ENCODE measurements around the gene OR2T11.
"Not testable (repeated sequence)": the region's sequence is repeated elsewhere in the genome, so short reads cannot be mapped to it uniquely, and the experiment has no call there.

Gene OR2T11, protein sequence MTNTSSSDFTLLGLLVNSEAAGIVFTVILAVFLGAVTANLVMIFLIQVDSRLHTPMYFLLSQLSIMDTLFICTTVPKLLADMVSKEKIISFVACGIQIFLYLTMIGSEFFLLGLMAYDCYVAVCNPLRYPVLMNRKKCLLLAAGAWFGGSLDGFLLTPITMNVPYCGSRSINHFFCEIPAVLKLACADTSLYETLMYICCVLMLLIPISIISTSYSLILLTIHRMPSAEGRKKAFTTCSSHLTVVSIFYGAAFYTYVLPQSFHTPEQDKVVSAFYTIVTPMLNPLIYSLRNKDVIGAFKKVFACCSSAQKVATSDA

DNA sequence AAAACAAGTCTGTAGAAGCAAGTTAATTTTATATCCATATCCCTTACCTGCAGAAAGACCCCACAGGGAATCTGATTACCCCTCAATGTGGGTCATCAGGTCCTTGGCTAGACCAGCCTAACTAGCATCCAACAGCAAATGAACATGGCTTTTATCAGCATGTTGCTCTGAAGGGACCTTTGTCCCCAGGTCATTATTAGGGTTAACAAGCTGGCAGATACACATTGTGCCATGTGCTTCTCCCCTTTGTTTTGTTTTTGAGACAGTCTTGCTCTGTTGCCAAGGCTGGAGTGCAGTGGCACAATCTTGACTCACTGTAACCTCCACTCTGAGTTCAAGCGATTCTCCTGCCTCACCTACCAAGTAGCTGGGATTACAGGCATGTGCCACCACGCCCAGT, at the start of gene OR2T11:
OR2T11 (minus strand) TSS at position 101 of the 400 bp plus-strand sequence. CDS start 7,963 bp downstream, outside the sequence.
- not testable (repeated sequence) for FAIRE-seq; DNase-seq (ENCODE audit: insufficient read length, low spot score)

DNA sequence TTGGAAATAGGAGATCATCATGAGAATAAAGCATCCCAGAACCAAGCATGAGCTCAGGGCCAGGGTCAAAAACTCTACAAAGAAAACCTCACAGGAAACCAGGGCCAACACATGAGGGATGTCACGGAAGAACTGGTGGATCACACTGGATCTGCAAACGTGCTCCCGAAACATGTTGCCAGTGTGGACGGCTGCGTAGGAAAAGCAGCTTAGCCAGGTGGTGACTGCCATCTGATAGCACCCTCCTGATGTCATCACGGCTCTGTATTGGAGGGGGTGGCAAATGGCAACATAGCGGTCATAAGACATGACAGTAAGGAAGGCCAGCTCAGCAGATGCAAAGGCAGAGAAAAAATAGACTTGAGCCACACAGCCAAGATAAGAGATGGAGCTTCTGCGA, 46.8 kb upstream of the OR2T11 start:
- no peak for DNase-seq (ENCODE audit: insufficient read length, low spot score)
- FAIRE-seq: no peak
- TF ChIP-seq, protein P1, sequence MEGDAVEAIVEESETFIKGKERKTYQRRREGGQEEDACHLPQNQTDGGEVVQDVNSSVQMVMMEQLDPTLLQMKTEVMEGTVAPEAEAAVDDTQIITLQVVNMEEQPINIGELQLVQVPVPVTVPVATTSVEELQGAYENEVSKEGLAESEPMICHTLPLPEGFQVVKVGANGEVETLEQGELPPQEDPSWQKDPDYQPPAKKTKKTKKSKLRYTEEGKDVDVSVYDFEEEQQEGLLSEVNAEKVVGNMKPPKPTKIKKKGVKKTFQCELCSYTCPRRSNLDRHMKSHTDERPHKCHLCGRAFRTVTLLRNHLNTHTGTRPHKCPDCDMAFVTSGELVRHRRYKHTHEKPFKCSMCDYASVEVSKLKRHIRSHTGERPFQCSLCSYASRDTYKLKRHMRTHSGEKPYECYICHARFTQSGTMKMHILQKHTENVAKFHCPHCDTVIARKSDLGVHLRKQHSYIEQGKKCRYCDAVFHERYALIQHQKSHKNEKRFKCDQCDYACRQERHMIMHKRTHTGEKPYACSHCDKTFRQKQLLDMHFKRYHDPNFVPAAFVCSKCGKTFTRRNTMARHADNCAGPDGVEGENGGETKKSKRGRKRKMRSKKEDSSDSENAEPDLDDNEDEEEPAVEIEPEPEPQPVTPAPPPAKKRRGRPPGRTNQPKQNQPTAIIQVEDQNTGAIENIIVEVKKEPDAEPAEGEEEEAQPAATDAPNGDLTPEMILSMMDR (IDR thresholded peaks at IDR 0.05; ENCODE audit: insufficient read depth, missing control alignments): no peak

DNA sequence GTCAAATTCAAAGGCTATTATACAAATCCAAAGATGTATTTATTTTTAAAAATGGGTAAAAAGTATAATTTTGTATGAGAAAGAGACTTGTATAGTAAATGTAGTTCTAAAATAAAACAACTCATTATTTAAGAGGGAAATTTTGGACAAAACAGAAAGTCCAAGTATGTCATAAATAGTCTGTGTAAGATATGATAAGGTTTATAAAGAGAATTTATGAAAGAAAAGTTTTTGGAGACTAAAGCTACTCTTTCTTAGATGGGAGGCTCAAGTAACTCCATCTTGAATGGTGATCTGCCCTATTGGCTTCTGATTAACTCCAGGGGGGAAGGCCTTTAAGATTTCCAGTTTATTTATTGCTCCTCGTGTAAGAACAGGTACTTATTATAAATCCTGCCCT, 35.1 kb upstream of the OR2T11 start:
- TF ChIP-seq, protein P1 (IDR thresholded peaks at IDR 0.05; ENCODE audit: insufficient read depth, missing control alignments): no peak
- FAIRE-seq (no peak), DNase-seq (ENCODE audit: insufficient read length, low spot score) (no peak)

DNA sequence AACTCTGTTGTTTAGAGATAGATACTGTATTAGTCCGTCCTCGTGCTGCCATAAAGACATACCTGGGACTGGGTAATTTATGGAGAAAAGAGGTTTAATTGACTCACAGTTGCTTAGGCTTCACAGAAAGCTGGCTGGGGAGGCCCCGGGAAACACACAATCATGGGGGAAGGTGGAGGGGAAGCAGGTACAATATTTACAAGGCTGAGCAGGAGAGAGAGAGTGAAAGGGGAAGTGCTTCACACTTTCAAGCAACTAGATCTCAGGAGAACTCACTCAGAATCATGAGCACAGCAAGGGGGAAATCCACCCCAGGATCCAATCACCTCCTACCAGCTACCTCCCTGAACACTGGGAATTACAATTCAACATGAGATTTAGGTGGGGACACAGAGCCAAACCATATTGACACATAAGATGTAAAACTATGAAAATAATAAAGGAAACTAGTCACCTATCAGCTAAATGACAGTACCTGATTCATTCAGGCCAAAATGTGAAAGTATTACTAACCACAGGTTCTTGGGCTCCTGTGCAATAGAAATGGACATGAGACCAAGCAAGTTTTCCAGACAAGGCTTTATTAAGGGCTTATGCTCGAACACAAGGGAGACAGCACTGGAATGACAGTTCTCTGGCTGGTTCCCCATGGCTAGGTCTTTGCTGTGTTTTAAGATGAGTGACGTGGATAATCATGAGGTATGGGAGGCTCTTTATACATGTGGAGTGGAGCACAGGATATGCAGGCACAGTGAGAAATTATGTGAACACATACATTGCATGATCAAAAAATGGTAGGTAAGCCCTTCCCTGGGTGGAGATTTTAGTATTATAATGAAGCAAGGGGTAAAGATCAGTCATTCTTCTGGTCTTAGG, 28.8 kb upstream of the OR2T11 start:
- not testable (repeated sequence) for FAIRE-seq; DNase-seq (ENCODE audit: insufficient read length, low spot score)

DNA sequence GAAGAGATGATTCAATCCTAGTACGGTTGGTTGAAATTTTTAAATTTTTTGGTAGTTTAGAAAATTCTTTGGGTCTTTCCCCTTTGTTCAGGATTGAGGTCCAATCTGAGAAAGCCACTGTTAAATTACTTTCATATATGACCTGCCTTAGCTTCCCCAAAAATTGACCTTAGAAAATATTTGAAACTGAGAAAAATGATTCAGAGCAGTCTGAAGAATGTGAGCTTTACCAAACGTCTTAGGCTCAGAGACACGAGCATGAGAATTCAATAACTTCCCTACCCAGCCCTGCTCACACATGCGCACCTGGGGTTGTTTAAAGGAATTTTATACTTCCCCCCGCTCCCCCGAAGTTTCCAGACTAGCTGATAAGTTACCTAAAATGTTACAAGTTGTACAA, 21.9 kb upstream of the OR2T11 start:
- not testable (repeated sequence) for DNase-seq (ENCODE audit: insufficient read length, low spot score); FAIRE-seq

DNA sequence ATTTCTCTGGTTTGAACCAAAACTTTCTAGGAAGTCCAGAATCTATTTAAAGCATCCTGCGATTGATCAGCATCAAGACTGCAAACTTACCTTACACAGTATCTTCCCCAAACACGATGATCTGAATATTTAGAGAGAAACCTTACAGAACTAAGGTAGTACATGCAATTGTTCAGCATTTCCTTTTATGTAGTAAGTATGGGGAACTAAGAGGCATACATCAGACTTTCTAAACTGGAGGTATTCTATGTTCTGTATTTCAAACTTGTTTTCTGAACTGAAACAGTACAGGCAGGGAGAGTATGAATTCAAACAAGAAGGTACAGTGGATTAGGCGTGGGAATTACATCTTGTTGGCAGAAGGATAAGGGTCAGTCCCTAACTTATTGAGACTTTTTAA, 20.5 kb upstream of the OR2T11 start, which contains the start of gene OR2T27:
OR2T27 (minus strand) TSS at position 175 of the 400 bp plus-strand sequence. CDS start 4,644 bp downstream, outside the sequence.
- not testable (repeated sequence) for DNase-seq (ENCODE audit: insufficient read length, low spot score)
- FAIRE-seq: peak; percentile 16

DNA sequence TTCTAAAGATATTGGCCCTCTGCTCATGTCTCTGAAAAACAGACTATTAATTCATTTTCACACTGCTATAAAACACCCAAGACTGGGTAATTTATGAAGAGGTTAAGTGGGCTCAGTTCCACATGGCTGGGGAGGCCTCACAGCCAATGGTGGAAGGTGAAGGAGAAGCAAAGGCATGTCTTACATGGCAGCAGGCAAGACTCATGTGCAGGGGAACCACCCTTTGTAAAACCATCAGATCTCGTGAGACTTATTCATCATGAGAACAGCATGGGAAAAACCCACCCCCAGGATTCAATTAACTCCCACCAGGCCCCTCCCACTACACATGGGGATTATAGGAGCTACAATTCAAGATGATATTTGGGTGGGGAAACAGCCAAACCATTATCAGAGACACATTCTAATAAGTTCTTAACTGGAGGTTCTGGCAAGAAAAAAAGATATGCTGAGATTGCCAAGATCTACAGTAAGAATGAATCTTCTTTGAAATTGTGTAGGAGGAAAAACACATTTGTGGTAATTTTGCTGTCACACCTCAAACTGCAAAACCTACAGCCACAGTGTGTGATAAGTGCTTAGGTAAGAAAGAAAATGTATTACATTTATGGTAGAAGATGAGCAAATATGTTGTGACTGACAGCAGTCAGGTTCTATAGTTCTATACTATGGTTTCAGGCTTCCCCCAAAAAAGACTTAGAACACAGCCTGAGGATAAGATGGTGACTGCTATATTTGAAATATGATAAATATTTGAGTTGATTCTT, 14.1 kb upstream of the OR2T11 start:
- peak; percentile 53 for FAIRE-seq
- DNase-seq (ENCODE audit: insufficient read length, low spot score): not testable (repeated sequence)

DNA sequence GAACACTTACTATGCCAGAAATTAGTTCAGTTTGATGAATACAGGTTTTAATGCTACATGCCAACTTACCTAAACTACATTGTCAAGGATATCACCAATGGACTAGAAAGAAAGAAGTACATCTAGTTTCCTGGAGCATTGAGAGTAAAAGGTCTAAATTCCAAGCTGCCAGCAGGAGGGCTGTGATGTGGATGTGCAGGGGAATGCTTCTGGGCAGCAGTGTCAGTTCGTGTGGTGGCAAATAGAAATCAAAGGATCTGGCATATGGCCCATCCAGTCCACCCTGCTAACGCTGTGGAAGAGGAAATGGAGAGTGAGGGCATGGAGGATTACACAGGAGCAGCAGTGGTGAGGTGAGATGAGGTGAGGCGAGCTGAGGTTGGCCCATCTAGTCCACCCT, 10.3 kb upstream of the OR2T11 start, which contains the start of gene OR2T35:
OR2T35 (minus strand) TSS at position 101 of the 400 bp plus-strand sequence. CDS start 6,020 bp downstream, outside the sequence.
- FAIRE-seq; DNase-seq (ENCODE audit: insufficient read length, low spot score): not testable (repeated sequence)

DNA sequence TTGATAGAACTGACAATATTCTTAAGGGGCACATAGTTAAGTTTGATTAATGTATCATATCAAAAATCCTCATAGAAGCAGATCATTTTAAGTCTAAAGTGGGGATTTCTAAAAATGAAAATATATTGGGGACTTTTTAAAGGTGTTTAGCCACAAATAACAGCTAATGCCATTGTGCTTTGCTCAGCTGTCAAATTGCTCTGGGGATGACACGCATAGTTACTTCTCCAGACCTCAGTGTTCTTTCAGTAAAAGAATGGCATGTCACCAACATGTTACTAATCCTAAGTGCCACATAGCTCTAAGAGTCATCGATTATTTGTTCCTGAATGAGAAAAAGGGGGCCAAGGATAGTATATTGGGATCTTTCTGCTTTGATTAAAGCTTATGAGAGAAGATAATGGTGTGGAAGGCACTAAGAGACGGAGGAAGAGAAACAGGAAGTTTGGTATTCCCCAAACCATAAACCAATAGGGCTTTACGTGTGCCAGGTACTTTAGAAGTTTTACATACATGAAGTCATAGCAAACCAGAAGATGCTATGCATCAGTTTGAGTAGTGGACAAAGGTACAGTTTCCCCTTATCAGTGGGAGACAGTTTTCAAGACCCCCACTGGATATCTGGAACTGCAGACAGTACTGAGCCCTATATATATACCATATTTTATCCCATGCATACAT, 8.2 kb upstream of the OR2T11 start:
- not testable (repeated sequence) for FAIRE-seq; DNase-seq (ENCODE audit: insufficient read length, low spot score)

DNA sequence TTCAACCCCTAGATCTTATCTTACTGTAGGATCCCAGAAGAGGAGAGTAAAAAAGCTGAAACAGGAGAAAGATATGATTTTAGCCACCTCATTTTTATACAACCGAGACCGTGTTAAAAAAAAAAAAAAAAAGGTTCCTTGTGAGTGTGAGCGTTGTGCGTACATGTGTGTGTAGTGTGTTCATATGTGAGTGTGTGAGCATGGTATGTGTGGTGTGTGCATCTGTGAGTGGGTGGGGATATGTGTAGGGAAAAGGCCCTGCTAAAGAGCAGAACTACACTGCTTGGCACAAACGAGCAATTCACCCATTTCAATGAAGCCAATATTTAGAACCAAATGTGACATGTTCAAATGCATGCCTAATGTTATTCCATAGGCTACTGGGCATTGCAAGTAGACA, 6.7 kb upstream of the OR2T11 start:
- DNase-seq (ENCODE audit: insufficient read length, low spot score); FAIRE-seq: not testable (repeated sequence)

DNA sequence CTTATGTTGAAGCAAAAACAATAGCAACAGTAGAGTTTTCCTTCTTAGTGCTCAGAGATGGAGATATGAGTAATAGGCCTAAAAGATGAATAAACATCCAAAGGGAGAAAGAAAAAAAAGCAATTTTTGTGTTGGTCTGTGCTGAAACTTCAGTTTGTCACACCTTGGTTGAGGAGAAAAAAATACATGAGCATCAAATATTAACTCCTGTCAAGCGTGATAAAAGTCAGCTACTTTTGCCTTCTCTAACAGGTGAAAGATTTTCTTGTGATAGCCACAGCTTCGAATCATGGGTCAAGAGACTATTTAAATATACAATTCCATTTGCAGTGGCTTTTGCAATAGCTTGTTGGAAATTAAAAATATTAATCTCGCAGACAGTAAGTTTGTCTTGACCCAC, 6.0 kb upstream of the OR2T11 start:
- FAIRE-seq: not testable (repeated sequence)

DNA sequence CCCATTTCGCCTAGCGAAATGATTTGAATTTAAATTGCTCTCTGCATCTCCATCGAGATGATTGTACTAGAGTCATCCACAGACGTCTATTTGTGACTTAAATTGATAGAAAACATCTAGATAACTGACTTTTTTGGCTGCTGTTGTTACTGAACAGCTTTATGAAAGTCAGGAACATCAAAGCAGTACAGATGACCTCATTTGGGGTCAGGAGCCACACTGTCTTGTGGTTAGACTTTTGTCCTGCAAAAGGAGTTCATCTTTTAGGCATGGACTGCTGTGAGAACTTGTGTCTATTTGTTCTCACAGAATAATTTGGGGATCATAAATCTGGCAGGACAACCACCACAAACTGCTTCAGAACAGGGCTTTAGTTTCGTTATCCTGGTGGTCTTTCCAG, 4.8 kb upstream of the OR2T11 start:
- not testable (repeated sequence) for DNase-seq (ENCODE audit: insufficient read length, low spot score); FAIRE-seq

More for the DNA sequence above, 6.0 kb upstream of the OR2T11 start:
- DNase-seq (ENCODE audit: insufficient read length, low spot score): not testable (repeated sequence)

DNA sequence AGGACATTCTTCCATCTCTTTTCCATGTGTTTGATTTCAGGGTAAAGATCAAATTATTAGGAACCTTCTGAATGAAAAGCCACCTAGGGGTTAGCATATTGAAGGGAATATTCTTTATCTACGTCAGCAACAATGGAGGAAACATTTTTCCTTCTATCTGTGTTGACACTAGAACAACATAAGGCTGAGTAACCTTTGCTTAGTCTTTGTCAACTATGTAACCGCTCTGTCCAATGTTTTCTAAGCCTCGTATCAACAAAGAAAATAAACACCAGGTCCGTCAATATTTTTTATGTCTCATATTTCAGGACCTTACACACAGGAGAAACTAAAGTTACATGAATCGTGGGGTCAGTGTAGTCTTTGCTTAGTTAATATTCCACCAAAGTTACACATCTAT, 1.7 kb upstream of the OR2T11 start:
- FAIRE-seq; DNase-seq (ENCODE audit: insufficient read length, low spot score): not testable (repeated sequence)
